ENCODE results near the gene TBX4. TPM values are rescaled to one million over a fixed set of nuclear protein-coding genes. Genes with fewer than 3 reads are reported as not detected.

Gene TBX4
- total RNA-seq, 1 experiment from 2014 or later, result not detected

DNA sequence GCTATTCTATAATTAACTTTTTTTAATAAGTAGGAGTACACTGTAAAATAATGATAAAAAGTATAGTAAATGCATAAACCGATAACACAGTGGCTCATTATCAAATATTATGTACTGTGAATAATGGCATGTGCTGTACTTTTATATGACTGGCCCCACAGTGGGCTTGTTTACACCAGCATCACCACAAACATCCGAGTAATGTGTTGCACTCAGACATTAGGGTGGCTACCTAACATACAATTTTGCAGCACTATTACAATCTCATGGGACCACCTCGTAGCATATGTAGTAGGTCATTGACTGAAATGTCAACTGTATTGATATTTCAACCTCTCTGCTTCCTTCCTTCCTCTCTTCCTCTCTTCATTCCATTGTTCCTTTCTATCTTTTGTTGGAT lies 51.7 kb downstream of the TBX4 start:
- Histone ChIP-seq H3K4me2 (ENCODE audit: insufficient read depth, insufficient read length, low read length) (no peak overlapping the region), H3K9me3 (ENCODE audit: control insufficient read depth, low read depth, low read length) (no peaks in the 10 kb centered on the region), H4K20me1 (ENCODE audit: control insufficient read depth, insufficient read depth, insufficient read length) (no peaks in the 10 kb centered on the region), H3K4me1 (ENCODE audit: insufficient read depth, low read length) (no peaks in the 10 kb centered on the region), H3K4ac (ENCODE audit: low read depth, low read length) (no peak overlapping the region), H4K8ac (replicated peaks; ENCODE audit: insufficient read length, low read depth, low read length) (no peak overlapping the region), H3K23me2 (ENCODE audit: insufficient read length, low read depth, low read length, poor library complexity, severe bottlenecking) (no peaks in the 10 kb centered on the region), H3K27me3 (ENCODE audit: insufficient read depth, low read length) (no peaks in the 10 kb centered on the region), H2AFZ (ENCODE audit: low read length) (no peak overlapping the region), H2BK12ac (ENCODE audit: insufficient read length, low read depth, low read length) (no peak overlapping the region), H2BK15ac (ENCODE audit: low read depth, low read length) (no peak overlapping the region), H4K91ac (ENCODE audit: insufficient read length, low read depth, low read length) (no peak overlapping the region), H2AK5ac (ENCODE audit: insufficient read length, low read length) (no peak overlapping the region), H2BK120ac (ENCODE audit: low read depth, low read length, poor library complexity, severe bottlenecking) (no peak overlapping the region), H3K79me2 (ENCODE audit: insufficient read depth, low read length) (no peaks in the 10 kb centered on the region), H3K9ac (ENCODE audit: extremely low read depth, insufficient read length, low read length) (no peak overlapping the region), H3K14ac (ENCODE audit: insufficient read depth, low read length) (no peak overlapping the region), H4K5ac (ENCODE audit: insufficient read length, low read depth, low read length) (no peak overlapping the region), H3K56ac (ENCODE audit: insufficient read length, low read depth, low read length) (no peak overlapping the region), H3K27ac (ENCODE audit: insufficient read length, low read depth, low read length) (no peak overlapping the region), H3K18ac (ENCODE audit: insufficient read length, low read depth, low read length) (no peak overlapping the region), H3K79me1 (ENCODE audit: insufficient read depth, low read depth, low read length, poor library complexity, severe bottlenecking) (no peaks in the 10 kb centered on the region), H2BK20ac (ENCODE audit: low read depth, low read length, poor library complexity, severe bottlenecking) (no peak overlapping the region), H2BK5ac (ENCODE audit: insufficient read length, low read length) (no peak overlapping the region), H3T11ph (ENCODE audit: low read length) (no peak overlapping the region), H3K23ac (ENCODE audit: insufficient read length, low read depth, low read length) (no peak overlapping the region)
- DNase-seq, result no peak
- no peak overlapping the region for H3K4me3 Mint-ChIP-seq
- TF ChIP-seq, protein P1, sequence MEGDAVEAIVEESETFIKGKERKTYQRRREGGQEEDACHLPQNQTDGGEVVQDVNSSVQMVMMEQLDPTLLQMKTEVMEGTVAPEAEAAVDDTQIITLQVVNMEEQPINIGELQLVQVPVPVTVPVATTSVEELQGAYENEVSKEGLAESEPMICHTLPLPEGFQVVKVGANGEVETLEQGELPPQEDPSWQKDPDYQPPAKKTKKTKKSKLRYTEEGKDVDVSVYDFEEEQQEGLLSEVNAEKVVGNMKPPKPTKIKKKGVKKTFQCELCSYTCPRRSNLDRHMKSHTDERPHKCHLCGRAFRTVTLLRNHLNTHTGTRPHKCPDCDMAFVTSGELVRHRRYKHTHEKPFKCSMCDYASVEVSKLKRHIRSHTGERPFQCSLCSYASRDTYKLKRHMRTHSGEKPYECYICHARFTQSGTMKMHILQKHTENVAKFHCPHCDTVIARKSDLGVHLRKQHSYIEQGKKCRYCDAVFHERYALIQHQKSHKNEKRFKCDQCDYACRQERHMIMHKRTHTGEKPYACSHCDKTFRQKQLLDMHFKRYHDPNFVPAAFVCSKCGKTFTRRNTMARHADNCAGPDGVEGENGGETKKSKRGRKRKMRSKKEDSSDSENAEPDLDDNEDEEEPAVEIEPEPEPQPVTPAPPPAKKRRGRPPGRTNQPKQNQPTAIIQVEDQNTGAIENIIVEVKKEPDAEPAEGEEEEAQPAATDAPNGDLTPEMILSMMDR (conservative IDR thresholded peaks at IDR 0.05), result no peak
- peaks cover 3% of the 10 kb centered on the region for H3K27me3 Mint-ChIP-seq (ENCODE audit: low read depth)
- WGBS (ENCODE audit: extremely low coverage, insufficient read length, low lambda C conversion rate), result no CpG with 5 or more reads among the region's 3 CpGs
- H3K27ac Mint-ChIP-seq, result no peak overlapping the region
- H3K9me3 Mint-ChIP-seq, result no peaks in the 10 kb centered on the region
- H3K36me3 Mint-ChIP-seq (ENCODE audit: insufficient read depth in 1 of 3, low read depth in 3 of 3), result no peaks in the 10 kb centered on the region
- H3K4me1 Mint-ChIP-seq, result peaks cover 0 to 5% of the 10 kb centered on the region in 2 experiments; a peak in 1 of 4 replicates

Data from H9 (cell line).